NCI-H2029 (cell line): ENCODE measurements around the gene FBXO27.
"Not testable (repeated sequence)": the region's sequence is repeated elsewhere in the genome, so short reads cannot be mapped to it uniquely, and the experiment has no call there.

Experiments used
- DNase-seq: peaks from one replicate; lab custom pipeline; 2025; lab: John Stamatoyannopoulos, UW

Gene FBXO27

GRCh38 chr19:39038098-39038497 is 5.7 kb upstream of the FBXO27 start:
- no peak for DNase-seq

GRCh38 chr19:39037194-39037593 is 4.8 kb upstream of the FBXO27 start:
- DNase-seq: no peak

GRCh38 chr19:39036581-39036980 is 4.2 kb upstream of the FBXO27 start:
- DNase-seq: no peak

- DNase-seq: peak; percentile 85
Measured at GRCh38 chr19:39031368-39032062, 834 bp downstream of the FBXO27 start.

- DNase-seq: no peak
Measured at GRCh38 chr19:39030854-39031367, 1.4 kb downstream of the FBXO27 start.

GRCh38 chr19:39024875-39025641 is 7.3 kb downstream of the FBXO27 start:
- DNase-seq: no peak

GRCh38 chr19:39021063-39021462 is 11.3 kb downstream of the FBXO27 start:
- DNase-seq: no peak

- no peak for DNase-seq
Measured at GRCh38 chr19:39017646-39018045, 14.7 kb downstream of the FBXO27 start.

- no peak for DNase-seq
Measured at GRCh38 chr19:39017026-39017425, 15.3 kb downstream of the FBXO27 start.

- DNase-seq: no peak
Measured at GRCh38 chr19:39014037-39014436, 18.3 kb downstream of the FBXO27 start.

- no peak for DNase-seq
Measured at GRCh38 chr19:39009001-39009400, 23.3 kb downstream of the FBXO27 start.

- DNase-seq: no peak
Measured at GRCh38 chr19:39008137-39008536, 24.2 kb downstream of the FBXO27 start.

GRCh38 chr19:39007096-39007495 is 25.3 kb downstream of the FBXO27 start:
- no peak for DNase-seq

- no peak for DNase-seq
Measured at GRCh38 chr19:39004403-39004802, 27.9 kb downstream of the FBXO27 start.

GRCh38 chr19:39003796-39004195 is 28.6 kb downstream of the FBXO27 start:
- DNase-seq: no peak

GRCh38 chr19:39003188-39003587 is 29.2 kb downstream of the FBXO27 start:
- DNase-seq: no peak

- no peak for DNase-seq
Measured at GRCh38 chr19:39001041-39001440, 31.3 kb downstream of the FBXO27 start.

GRCh38 chr19:38997576-38997975 is 34.8 kb downstream of the FBXO27 start:
- DNase-seq: not testable (repeated sequence)

- no peak for DNase-seq
Measured at GRCh38 chr19:38993271-38993670, 39.1 kb downstream of the FBXO27 start.

GRCh38 chr19:38990949-38991697 is 41.2 kb downstream of the FBXO27 start:
- no peak for DNase-seq

GRCh38 chr19:38989614-38990013 is 42.7 kb downstream of the FBXO27 start:
- DNase-seq: not testable (repeated sequence)

GRCh38 chr19:38989066-38989605 is 43.2 kb downstream of the FBXO27 start:
- DNase-seq: no peak
